Loucy (cell line): ENCODE results near the gene EIF3L.

Experiments used
- H2AFZ ChIP-seq: fragments of 200-600 bp; sonication (generic); 2 replicates; pipeline ENCODE4 v1.6.0; 2016; ENCODE audit warnings: antibody characterized with exemption, mild to moderate bottlenecking, low read length, moderate library complexity
- H3F3A ChIP-seq: fragments of 200-600 bp; 2 replicates; pipeline ENCODE4 v1.6.0; 2016; ENCODE audit warnings: antibody characterized with exemption, low read depth, mild to moderate bottlenecking
- H3K27me3 ChIP-seq: fragments of 200-600 bp; sonication (generic); 2 replicates; pipeline ENCODE4 v1.6.1; 2014; ENCODE audit warnings: low read length, mild to moderate bottlenecking; ENCODE audit not compliant: insufficient read depth, poor library complexity, severe bottlenecking
- H3K36me3 ChIP-seq: fragments of 200-600 bp; sonication (generic); 2 replicates; pipeline ENCODE4 v1.6.1; 2016; ENCODE audit warnings: low read length; ENCODE audit not compliant: insufficient read depth
- H3K4me1 ChIP-seq: fragments of 200-600 bp; sonication (generic); 2 replicates; pipeline ENCODE4 v1.5.1; 2014; ENCODE audit warnings: low read length, mild to moderate bottlenecking; ENCODE audit not compliant: insufficient read depth, poor library complexity, severe bottlenecking
- H3K4me2 ChIP-seq: fragments of 200-600 bp; sonication (generic); 2 replicates; pipeline ENCODE4 v1.6.0; 2014; ENCODE audit warnings: antibody characterized with exemption, low read length, low read depth, mild to moderate bottlenecking; ENCODE audit not compliant: poor library complexity, severe bottlenecking
- H3K4me3 ChIP-seq: fragments of 200-600 bp; sonication (generic); 2 replicates; pipeline ENCODE4 v1.5.1; 2014; ENCODE audit warnings: low read length, mild to moderate bottlenecking, mixed read lengths; ENCODE audit not compliant: poor library complexity, severe bottlenecking
- H3K79me2 ChIP-seq: fragments of 200-600 bp; sonication (generic); 2 replicates; pipeline ENCODE4 v1.6.1; 2014; ENCODE audit warnings: low read length; ENCODE audit not compliant: insufficient read depth
- H3K9ac ChIP-seq: fragments of 200-600 bp; sonication (generic); 2 replicates; pipeline ENCODE4 v1.6.0; 2014; ENCODE audit warnings: mild to moderate bottlenecking, low read depth, low read length, moderate library complexity; ENCODE audit not compliant: poor library complexity, severe bottlenecking
- H3K9me2 ChIP-seq: fragments of 200-600 bp; sonication (generic); replicated peaks from 2 replicates; pipeline ENCODE4 v1.6.1; 2016; ENCODE audit warnings: low read depth, low read length, mixed read lengths
- H3K9me3 ChIP-seq: fragments of 200-600 bp; sonication (generic); 2 replicates; pipeline ENCODE4 v1.6.1; 2014; ENCODE audit warnings: mild to moderate bottlenecking, antibody characterized with exemption, low read length, low read depth; ENCODE audit not compliant: insufficient read depth
- H4K20me1 ChIP-seq: fragments of 200-600 bp; sonication (generic); 2 replicates; pipeline ENCODE4 v1.6.0; 2014; ENCODE audit warnings: antibody characterized with exemption, low read length, mild to moderate bottlenecking; ENCODE audit not compliant: insufficient read depth, poor library complexity, severe bottlenecking
- EZH2phosphoT487 ChIP-seq: fragments of 200-600 bp; IDR thresholded peaks from 2 replicates; pipeline ENCODE4 v1.6.1; 2018; ENCODE audit warnings: antibody characterized with exemption, mild to moderate bottlenecking, moderate library complexity, borderline replicate concordance
- TF ChIP-seq, protein P1 (sequence below): fragments of 200-600 bp; sonication (generic); conservative IDR thresholded peaks from 2 replicates; pipeline ENCODE4 v1.5.1; 2014; ENCODE audit warnings: mild to moderate bottlenecking, antibody characterized with exemption, low read length

EIF3L gene

GRCh38 chr22:37926358-37926757 lies 77.1 kb downstream of the EIF3L start:
- no peak for TF ChIP-seq EZH2phosphoT487
- TF ChIP-seq, protein P1, sequence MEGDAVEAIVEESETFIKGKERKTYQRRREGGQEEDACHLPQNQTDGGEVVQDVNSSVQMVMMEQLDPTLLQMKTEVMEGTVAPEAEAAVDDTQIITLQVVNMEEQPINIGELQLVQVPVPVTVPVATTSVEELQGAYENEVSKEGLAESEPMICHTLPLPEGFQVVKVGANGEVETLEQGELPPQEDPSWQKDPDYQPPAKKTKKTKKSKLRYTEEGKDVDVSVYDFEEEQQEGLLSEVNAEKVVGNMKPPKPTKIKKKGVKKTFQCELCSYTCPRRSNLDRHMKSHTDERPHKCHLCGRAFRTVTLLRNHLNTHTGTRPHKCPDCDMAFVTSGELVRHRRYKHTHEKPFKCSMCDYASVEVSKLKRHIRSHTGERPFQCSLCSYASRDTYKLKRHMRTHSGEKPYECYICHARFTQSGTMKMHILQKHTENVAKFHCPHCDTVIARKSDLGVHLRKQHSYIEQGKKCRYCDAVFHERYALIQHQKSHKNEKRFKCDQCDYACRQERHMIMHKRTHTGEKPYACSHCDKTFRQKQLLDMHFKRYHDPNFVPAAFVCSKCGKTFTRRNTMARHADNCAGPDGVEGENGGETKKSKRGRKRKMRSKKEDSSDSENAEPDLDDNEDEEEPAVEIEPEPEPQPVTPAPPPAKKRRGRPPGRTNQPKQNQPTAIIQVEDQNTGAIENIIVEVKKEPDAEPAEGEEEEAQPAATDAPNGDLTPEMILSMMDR = no peak
- Histone ChIP-seq H4K20me1 (no peaks in the 10 kb centered on the region), H2AFZ (no peak overlapping the region), H3K9me2 (no peaks in the 10 kb centered on the region), H3K36me3 (peaks cover 22% of the 10 kb centered on the region; the same call in 1 of the 2 replicates), H3K9ac (no peak overlapping the region), H3K79me2 (no peaks in the 10 kb centered on the region), H3K27me3 (no peaks in the 10 kb centered on the region), H3K4me2 (no peak overlapping the region), H3K4me1 (no peaks in the 10 kb centered on the region), H3K9me3 (no peaks in the 10 kb centered on the region), H3F3A (no peaks in the 10 kb centered on the region), H3K4me3 (no peak overlapping the region)

DNA sequence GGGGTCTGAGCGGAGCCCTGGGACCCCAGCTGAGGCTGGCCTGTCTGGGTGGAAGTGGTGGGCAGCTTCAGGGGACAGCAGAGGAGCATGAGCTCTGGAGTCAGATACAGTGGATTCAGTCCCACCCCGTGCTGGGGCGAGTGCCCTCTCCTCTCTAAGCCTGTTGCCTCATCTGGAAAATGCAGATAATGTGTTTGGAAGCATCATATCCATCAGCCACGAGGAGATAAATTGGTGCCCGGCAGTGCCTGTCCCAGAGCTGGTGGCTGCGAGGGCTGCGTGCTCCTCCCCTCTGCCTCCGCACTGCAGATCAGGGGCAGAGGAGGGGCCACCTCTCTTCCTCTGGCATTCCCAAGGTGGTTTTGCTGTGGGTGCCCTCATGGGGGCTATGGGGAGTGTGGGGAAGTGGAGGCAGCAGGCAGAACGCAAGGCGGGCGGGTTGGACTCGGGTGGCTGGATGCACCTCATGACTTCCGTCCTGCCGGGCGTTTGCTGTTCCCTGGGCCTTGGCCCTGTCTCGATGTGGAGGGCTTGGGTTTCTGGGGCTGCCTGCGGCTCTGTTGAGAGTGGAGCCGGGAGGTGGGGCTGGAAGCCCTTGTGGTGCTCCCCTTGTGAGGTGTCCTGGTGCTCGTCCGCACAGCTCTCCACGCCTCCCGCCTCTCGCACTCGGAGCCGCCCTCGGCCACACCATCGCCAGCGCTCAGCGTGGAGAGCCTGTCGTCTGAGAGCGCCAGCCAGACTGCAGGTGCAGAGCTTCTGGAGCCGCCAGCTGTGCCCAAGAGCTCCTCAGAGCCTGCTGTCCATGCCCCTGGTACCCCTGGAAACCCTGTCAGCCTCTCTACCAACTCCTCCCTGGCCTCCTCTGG lies 77.8 kb downstream of the EIF3L start:
- H3K36me3 ChIP-seq = peaks cover 22% of the 10 kb centered on the region; the same call in 1 of the 2 replicates
- H3K9ac ChIP-seq = no peak overlapping the region
- no peaks in the 10 kb centered on the region for H3K79me2 ChIP-seq
- H3K9me2 ChIP-seq = no peaks in the 10 kb centered on the region
- H2AFZ ChIP-seq = no peak overlapping the region
- H3K27me3 ChIP-seq = no peaks in the 10 kb centered on the region
- no peaks in the 10 kb centered on the region for H3K4me1 ChIP-seq
- no peaks in the 10 kb centered on the region for H4K20me1 ChIP-seq
- no peak for TF ChIP-seq EZH2phosphoT487
- TF ChIP-seq, protein P1 = no peak
- H3K9me3 ChIP-seq = no peaks in the 10 kb centered on the region
- H3K4me3 ChIP-seq = no peak overlapping the region
- H3K4me2 ChIP-seq = no peak overlapping the region
- no peaks in the 10 kb centered on the region for H3F3A ChIP-seq

DNA sequence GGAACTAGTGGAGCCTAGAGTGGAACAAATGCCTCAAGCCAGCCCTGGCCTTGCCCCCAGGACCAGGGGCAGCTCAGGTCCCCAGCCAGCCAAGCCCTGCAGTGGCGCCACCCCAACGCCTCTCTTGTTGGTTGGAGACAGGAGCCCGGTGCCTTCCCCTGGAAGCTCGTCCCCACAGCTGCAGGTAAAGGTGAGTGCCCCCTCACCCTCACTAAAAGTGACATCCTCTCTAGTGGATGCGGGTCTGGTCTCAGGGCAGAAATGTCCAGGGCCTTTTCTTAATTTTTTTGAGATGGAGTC lies 78.4 kb downstream of the EIF3L start:
- TF ChIP-seq, protein P1 = no peak
- TF ChIP-seq EZH2phosphoT487 = no peak
- Histone ChIP-seq H3F3A (no peaks in the 10 kb centered on the region), H2AFZ (no peak overlapping the region), H3K4me3 (no peak overlapping the region), H3K9ac (no peak overlapping the region), H3K4me1 (no peaks in the 10 kb centered on the region), H3K27me3 (no peaks in the 10 kb centered on the region), H3K9me3 (no peaks in the 10 kb centered on the region), H3K4me2 (no peak overlapping the region), H4K20me1 (no peaks in the 10 kb centered on the region), H3K9me2 (no peaks in the 10 kb centered on the region), H3K79me2 (no peaks in the 10 kb centered on the region), H3K36me3 (peaks cover 23% of the 10 kb centered on the region; the same call in 1 of the 2 replicates)
